HG02798 (cell line): ENCODE data around the gene ZC3H13.
"Not testable (repeated sequence)": the region's sequence is repeated elsewhere in the genome, so short reads cannot be mapped to it uniquely, and the experiment has no call there.

Source experiments
- ATAC-seq: cut with Tn5 transposase; IDR thresholded peaks from one replicate; pipeline ENCODE4 v1.9.1; 2021; ENCODE audit warnings: mild to moderate bottlenecking; ENCODE audit not compliant: unreplicated experiment, poor library complexity

ZC3H13 gene

GRCh38 chr13:46016216-46016615 lies 36.3 kb downstream of the ZC3H13 start:
- no peak for ATAC-seq

DNA sequence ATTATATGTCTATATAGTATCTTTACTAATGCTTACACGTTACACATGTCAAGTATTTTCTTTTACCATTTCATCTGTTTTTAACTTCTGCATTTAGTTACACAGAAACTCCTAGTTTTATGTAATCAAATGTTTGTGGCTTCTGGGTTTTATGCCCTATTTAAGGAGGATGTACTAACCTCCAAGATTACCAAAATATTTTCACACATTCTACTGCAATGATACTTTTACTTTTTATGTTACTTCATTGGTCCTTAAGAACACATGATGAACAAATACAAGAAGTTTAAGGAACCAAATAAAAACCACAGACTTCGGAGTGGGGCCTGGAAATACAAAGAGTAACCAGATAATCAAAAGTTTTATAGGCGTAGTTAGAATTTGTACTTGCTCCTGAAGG lies 37.2 kb downstream of the ZC3H13 start:
- no peak for ATAC-seq

GRCh38 chr13:46012404-46012803 lies 40.1 kb downstream of the ZC3H13 start:
- no peak for ATAC-seq

DNA sequence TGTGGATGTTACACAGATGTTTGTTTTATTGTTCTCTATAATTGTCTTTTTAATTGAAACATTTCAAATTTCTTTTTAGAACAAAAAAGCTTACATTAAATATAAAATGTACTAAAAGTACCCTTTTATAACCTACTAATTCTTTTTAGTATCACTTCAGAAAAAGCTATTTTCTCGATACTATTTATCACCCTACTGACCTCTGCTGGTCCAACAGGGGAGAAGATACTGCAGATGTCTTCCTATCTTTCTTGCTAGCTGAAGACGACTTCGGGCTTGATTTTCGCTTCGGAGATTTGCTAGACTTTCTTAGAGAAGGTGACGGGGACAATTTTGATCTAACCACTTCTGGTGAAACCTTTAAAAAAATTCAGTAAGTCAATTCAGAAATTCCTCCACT lies 42.4 kb downstream of the ZC3H13 start:
- ATAC-seq = no peak

DNA sequence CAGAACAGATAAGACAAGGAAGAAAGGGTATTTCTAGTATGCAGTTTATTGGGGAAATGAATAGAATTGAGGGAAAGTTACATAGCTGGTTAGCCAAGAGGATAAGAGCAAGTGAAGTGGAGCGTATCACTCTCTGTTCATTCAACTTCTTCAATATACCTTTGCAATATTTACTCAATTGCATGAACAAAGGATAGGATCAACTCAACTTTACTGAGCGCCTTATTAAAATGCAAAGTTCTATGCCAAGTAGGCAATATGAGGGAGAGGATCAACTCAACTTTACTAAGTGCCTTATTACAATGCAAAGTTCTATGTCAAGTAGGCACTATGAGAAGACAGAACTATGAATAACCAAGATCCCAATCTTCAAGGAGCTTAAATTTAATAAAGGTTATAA lies 43.9 kb downstream of the ZC3H13 start:
- ATAC-seq = no peak

- ATAC-seq = no peak
Measured at GRCh38 chr13:46006688-46007452, 45.7 kb downstream of the ZC3H13 start.

DNA sequence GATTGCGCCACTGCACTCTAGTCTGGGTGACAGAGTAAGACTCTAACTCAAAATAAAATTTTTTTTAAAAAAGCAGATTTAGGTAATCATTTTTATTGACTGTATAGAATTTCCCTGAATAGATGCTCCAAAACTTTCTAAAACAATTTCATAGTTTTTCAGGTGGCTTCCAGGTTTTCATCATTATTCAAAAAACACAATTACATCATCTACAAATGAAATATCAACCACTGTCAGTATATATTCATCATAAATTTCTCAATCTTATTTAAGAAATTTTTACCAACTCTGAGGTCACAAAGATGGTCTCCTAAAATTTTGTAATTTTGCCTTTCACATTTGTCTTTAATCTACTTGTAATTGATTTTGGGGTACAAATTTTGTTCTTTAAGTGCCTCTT lies 48.1 kb downstream of the ZC3H13 start:
- no peak for ATAC-seq

GRCh38 chr13:45996631-45997030 lies 55.9 kb downstream of the ZC3H13 start:
- ATAC-seq = no peak

DNA sequence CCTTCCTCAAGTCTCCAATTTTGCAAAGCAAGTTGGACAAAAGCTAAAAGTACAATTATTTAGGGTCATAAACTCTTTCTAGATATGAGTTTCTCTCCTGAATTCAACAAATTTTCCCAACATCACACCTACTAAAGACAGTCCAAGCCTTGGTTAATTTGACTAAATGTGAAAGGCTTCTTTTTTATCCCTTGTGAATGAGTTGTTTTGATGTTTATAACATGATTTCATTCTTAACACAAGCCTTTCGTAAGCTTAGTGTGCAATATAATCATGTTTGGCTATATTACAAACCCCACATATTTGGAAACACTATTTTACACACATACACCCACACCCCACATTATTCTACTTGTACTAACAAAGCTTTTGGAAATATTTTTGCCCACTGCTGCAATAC lies 57.3 kb downstream of the ZC3H13 start:
- ATAC-seq = no peak

DNA sequence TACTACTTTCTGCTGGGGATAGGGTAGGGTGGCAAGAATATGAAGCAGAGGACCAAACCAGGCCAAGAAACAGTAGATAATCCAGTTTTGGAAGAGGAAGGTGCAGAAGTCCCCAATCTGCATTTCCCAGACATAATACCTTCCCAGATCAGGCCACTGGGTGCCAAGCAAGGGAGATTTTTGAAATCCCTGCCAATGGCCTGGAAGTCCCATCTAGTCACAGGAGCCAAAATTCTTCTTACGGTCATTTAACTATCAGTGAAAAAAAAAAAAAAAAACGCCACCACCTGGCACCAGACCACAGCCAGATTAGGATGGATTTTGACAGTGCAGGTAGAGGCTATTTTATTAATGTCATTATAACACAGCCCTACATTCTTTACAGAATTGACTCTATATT lies 57.8 kb downstream of the ZC3H13 start:
- no peak for ATAC-seq

DNA sequence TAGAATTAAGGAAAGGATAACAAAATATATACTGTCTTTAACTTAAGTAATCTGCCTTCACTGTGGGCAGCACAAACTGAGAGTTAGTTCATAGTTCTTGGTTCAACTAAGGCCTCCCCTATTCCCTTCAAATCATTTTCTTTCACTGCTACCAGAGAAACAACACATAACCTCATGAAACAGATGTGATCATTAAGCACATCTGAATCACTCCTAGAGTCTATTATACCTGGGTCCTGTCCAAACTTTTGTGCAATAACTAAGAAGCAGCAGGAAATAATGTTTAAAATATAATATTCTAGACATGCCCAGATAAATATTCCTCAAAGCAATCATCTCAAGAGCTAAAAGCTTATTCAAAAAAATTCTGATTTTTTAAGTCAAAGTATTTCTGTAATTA lies 62.9 kb downstream of the ZC3H13 start:
- ATAC-seq = no peak

- not testable (repeated sequence) for ATAC-seq
Measured at GRCh38 chr13:45981127-45981526, 71.4 kb downstream of the ZC3H13 start.

DNA sequence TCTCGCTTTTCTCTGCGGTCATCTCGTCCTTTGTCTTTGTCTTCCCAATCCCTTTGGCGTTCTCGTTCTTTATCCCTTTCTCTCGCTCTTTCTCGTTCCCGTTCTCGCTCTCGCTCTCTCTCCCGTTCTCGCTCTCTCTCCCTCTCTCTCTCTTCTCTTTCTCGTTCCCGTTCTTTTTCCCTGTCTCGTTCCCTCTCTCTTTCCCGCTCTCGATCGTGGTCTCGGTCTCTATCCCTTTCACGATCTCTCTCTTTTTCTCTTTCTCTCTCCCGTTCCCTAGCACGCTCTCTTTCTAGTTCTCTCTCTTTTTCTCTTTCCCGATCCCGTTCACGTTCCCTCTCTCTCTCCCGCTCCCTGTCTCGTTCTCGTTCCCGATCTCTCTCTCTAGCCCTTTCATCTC lies 77.2 kb downstream of the ZC3H13 start:
- ATAC-seq = no peak

- ATAC-seq = no peak
Measured at GRCh38 chr13:45974500-45974899, 78.0 kb downstream of the ZC3H13 start.

GRCh38 chr13:45967589-45967988 lies 85.0 kb downstream of the ZC3H13 start:
- ATAC-seq = no peak

DNA sequence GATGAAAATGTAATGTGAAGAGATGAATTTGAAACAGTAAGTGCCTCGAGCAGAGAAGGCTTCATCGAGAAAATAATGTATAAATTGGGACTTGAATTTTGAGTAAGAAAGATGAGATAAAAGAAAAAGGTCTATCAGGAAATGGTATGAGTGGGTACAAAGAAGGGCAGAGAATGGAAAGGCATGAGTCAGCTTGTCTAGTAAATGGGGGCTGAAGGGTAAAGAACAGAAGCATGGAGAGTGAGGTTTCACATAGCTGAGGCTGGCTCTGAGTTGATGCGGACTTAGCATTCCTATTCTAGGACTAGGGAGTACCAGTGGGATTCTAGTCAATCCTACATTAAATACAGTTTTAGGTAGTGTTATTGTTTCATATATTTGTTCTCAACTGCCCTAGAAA lies 85.8 kb downstream of the ZC3H13 start:
- no peak for ATAC-seq

GRCh38 chr13:45961468-45961867 lies 91.1 kb downstream of the ZC3H13 start:
- ATAC-seq = no peak

DNA sequence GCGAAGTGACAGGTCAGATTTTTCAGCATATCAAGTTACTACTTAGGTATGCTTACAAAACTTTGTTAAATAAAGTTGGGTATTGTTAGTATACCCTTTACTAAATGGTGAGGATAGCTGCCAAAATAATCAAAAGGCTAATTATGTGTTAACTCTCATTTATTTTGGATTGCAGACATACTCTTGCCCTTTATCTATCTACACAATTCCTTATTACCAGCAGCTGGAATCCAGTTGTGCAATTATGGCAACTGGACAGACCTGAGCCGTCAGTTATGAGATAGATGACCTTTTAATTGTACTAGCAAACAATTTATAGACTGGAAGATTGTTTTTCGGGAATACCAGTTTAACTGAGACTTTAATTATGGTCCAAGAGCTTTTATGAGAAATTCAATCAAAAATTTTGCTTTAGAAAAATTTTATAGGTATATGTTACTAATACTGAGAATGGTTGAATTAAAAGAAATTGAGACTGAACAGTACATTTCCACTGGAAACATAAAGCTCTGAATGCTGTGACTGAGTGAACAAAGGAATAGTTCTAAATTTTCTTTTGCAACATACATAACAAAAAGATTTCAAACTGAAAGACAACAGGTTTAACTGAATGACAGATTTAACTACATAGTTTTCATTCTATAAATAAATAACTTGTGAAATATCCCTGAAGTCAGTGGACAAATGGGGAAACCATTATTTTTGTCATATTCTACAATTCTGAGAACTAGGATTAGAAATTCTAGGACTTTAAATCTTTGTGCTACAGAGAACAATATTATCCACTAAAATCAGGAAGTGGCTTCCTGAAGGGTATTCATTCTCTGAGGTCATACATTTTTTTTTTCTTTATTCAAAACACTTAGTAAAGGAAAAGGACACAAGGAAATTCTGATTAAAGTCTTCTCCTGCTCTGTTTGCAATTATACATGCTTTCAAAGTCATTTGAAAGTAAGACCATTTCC lies 97.4 kb downstream of the ZC3H13 start:
- ATAC-seq = no peak

DNA sequence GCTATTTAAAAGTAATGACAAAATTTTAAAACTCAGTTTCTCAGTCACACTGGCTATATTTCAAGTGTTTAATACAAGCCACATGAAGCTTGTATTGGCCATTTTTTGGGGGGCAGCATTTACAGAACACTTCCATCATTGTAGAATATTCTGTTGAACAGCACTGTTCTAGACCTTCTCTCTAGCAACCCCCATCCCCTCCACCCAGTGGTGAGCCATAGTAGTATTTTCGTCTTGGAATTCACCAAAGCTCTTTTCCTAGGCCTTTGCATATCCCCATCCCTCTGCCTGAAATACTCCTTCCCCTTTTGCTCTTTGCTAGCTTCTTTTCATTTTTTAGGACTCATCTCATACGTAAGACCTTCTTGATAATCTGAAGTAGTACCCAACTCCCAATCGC lies 99.5 kb downstream of the ZC3H13 start:
- ATAC-seq = no peak

- no peak for ATAC-seq
Measured at GRCh38 chr13:45951724-45952123, 100.8 kb downstream of the ZC3H13 start.

DNA sequence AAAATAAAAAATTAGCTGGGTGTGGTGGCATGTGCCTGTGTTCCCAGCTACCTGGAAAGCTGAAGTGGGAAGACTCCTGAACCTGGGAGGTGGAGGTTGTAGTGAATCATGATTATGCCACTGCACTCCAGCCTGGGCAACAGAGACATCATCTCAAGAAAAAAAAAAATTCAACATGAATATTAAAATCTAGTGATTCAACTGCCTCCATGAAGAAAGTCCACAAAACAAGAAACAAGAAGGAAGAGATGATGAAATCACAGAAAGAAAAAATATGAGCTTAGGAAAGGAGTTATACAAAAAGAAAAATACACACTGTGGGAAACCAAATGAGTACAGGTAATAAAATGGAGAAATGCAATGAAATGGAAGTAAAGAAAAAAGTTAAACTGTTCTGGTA lies 101.4 kb downstream of the ZC3H13 start:
- ATAC-seq = no peak
